Cerebellar nuclear complex (tissue), 1 donor: ENCODE data around the gene PPAT.
"Not testable (repeated sequence)": the region's sequence is repeated elsewhere in the genome, so short reads cannot be mapped to it uniquely, and the experiment has no call there.

ENCODE experiments used
- DNase-seq, 2 experiments: peaks; one replicate each; lab custom pipeline; 2025; lab: John Stamatoyannopoulos, UW

The PPAT gene

GRCh38 chr4:56435140-56435926 lies at the start of gene PPAT:
Gene PPAT, minus strand, starts transcription at chr4:56435615. Its CDS starts 138 bp downstream, at chr4:56435477.
- DNase-seq, result peak; percentile 92 to 93

- DNase-seq, result no peak
Observed at GRCh38 chr4:56480691-56481090, 45.3 kb upstream of the PPAT start.

- no peak for DNase-seq
Observed at GRCh38 chr4:56477192-56477702, 41.8 kb upstream of the PPAT start.

GRCh38 chr4:56475917-56476316 lies 40.5 kb upstream of the PPAT start:
- no peak for DNase-seq

GRCh38 chr4:56469489-56470210 lies 34.2 kb upstream of the PPAT start:
- no peak for DNase-seq

GRCh38 chr4:56468097-56468422 lies 32.6 kb upstream of the PPAT start:
- DNase-seq, result no peak

- DNase-seq, result peak; percentile 3 to 75
Observed at GRCh38 chr4:56467284-56468096, 32.1 kb upstream of the PPAT start, which contains the start of gene SRP72. Gene SRP72, plus strand, starts transcription at chr4:56467617. Its CDS starts 19 bp downstream, at chr4:56467636.

- no peak for DNase-seq
Observed at GRCh38 chr4:56466910-56467283, 31.5 kb upstream of the PPAT start.

- not testable (repeated sequence) for DNase-seq
Observed at GRCh38 chr4:56466296-56466761, 30.9 kb upstream of the PPAT start.

GRCh38 chr4:56465599-56466295 lies 30.3 kb upstream of the PPAT start:
- no peak for DNase-seq

GRCh38 chr4:56464581-56464980 lies 29.2 kb upstream of the PPAT start:
- DNase-seq, result no peak

- no peak for DNase-seq
Observed at GRCh38 chr4:56463711-56464110, 28.3 kb upstream of the PPAT start.

- DNase-seq, result no peak
Observed at GRCh38 chr4:56462157-56462556, 26.7 kb upstream of the PPAT start.

GRCh38 chr4:56460085-56460484 lies 24.7 kb upstream of the PPAT start:
- DNase-seq, result no peak

GRCh38 chr4:56450342-56450741 lies 14.9 kb upstream of the PPAT start:
- no peak for DNase-seq

- DNase-seq, result not testable (repeated sequence)
Observed at GRCh38 chr4:56449475-56449874, 14.1 kb upstream of the PPAT start.

GRCh38 chr4:56448301-56448700 lies 12.9 kb upstream of the PPAT start:
- DNase-seq, result no peak

GRCh38 chr4:56445699-56446098 lies 10.3 kb upstream of the PPAT start:
- no peak for DNase-seq

GRCh38 chr4:56444719-56445118 lies 9.3 kb upstream of the PPAT start:
- no peak for DNase-seq

- no peak for DNase-seq
Observed at GRCh38 chr4:56440983-56441382, 5.6 kb upstream of the PPAT start.

GRCh38 chr4:56438766-56439165 lies 3.4 kb upstream of the PPAT start:
- DNase-seq, result no peak
